Epithelial cell of proximal tubule (primary cell): ENCODE data around the gene HOXA6. TPM values are rescaled to one million over a fixed set of nuclear protein-coding genes. Genes with fewer than 3 reads are reported as not detected.

Source experiments
- DNase-seq: peaks from one replicate; pipeline ENCODE4 v3.0.0-alpha.2; 2011; ENCODE audit warnings: low read depth
- H3K4me3 ChIP-seq: 2 replicates; pipeline ENCODE4 v1.5.1; 2011; ENCODE audit warnings: low read depth, mild to moderate bottlenecking, low read length
- CTCF ChIP-seq: conservative IDR thresholded peaks from 2 replicates; pipeline ENCODE4 v1.5.1; 2012; ENCODE audit warnings: low read depth, mild to moderate bottlenecking, low read length
- total RNA-seq: library from RNA; depleted of rRNA; stranded (reverse); fragments of >200 nt; gene quantifications from 2 replicates; pipeline ENCODE4 v1.2.3, GENCODE V29; 2015

Gene HOXA6
- total RNA-seq, 1 donor from 2014 or later: 5.7 TPM

- peak overlapping the region; percentile 74 for H3K4me3 ChIP-seq
- TF ChIP-seq CTCF: no peak
- DNase-seq: no peak
Measured at GRCh38 chr7:27155816-27156507, 8.4 kb upstream of the HOXA6 start.

DNA sequence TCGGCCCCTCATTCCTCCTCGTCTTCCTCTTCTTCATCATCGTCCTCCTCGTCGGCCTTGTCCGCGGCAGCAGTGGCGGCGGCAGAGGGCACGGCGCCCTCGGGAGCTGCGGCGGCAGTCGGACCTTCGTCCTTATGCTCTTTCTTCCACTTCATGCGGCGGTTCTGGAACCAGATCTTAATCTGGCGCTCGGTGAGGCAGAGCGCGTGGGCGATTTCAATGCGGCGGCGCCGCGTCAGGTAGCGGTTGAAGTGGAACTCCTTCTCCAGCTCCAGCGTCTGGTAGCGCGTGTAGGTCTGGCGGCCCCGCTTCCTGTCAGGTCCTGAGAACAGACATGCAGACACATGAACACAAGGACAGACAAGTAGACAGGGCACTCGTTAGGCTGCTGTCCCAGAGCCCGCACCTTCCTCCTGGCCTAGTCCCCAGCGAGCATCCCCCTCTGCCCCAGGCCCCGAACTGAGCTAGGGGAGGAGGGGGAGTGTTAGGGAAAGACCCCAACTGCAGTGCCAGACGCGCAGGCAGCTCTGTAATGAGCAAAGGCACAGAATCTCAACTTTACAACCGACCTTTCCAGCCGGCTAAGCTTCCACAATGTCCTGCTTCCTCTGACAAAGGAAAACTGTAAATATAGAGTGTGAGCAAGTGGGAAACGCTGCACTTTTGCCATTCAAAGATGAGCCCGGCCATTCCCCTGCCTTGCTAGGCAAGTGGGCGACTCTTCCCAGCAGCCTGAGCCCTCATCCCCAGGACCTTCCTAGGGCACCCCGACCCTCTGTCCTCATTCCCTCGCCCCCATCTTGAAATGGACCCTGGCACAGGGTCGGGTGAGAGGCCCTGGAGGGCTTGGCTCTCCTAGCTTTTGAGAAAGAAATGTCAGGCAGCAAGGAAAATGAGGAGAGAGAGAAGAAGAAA is 7.6 kb upstream of the HOXA6 start:
- no peak for TF ChIP-seq CTCF
- DNase-seq: no peak

GRCh38 chr7:27154369-27154768 is 6.8 kb upstream of the HOXA6 start:
- no peak for DNase-seq
- TF ChIP-seq CTCF: no peak
- peak overlapping the region; percentile 74 for H3K4me3 ChIP-seq

More for the DNA sequence above, 7.6 kb upstream of the HOXA6 start:
- H3K4me3 ChIP-seq: peak overlapping the region; percentile 74

DNA sequence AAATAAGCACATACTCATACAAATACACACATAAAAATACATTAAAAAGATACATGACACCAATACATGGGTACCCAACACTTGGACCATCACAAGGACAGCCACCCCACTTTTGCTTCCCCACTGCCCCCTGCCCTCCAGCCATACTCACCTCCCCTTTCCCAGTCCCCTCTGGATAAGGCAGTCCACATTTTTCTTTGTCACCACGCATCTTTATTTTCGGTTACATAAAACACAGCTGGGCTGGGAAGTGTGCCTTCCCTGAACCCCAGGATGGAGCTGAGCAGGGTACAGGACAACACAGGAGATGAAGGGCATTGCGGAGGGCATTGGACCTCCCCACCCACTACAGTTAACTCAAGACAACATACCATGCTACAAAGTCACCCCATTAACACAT is 6.0 kb upstream of the HOXA6 start:
- no peak for DNase-seq
- peak overlapping the region; percentile 75 for H3K4me3 ChIP-seq
- no peak for TF ChIP-seq CTCF

GRCh38 chr7:27152816-27153442 is 5.4 kb upstream of the HOXA6 start:
- no peak for DNase-seq
- H3K4me3 ChIP-seq: peak overlapping the region; percentile 75
- no peak for TF ChIP-seq CTCF

- peak within 1 kb of the TSS; percentile 75 for H3K4me3 ChIP-seq
- TF ChIP-seq CTCF: no peak
- no peak for DNase-seq
Measured at GRCh38 chr7:27151931-27152815, 4.6 kb upstream of the HOXA6 start, which contains the start of gene HOXA3. TSS of gene HOXA3 (minus strand) at chr7:27152583. CDS start at chr7:27110640, 41,943 bp downstream.
